PFSK-1 (cell line): ENCODE results near the gene SLC9A9.

Experiments used
- POLR2AphosphoS5 ChIP-seq: IDR thresholded peaks from 2 replicates; pipeline ENCODE4 v1.6.1; 2012; ENCODE audit warnings: low read depth, mild to moderate bottlenecking, control low read depth, low read length, moderate library complexity
- REST ChIP-seq, 2 experiments: IDR thresholded peaks; 2 replicates each; pipeline versions ENCODE4 v1.6.1 to v1.8.0; 2011 to 2012; ENCODE audit warnings: low read depth in 2 of 2, low read length in 2 of 2, control low read depth in 1 of 2, inconsistent platforms in 1 of 2, mild to moderate bottlenecking in 1 of 2, moderate library complexity in 1 of 2; ENCODE audit not compliant: insufficient read depth in 1 of 2

GRCh38 chr3:143791386-143791785 lies 56.9 kb downstream of the SLC9A9 start:
- no peak for TF ChIP-seq POLR2AphosphoS5
- TF ChIP-seq REST (IDR thresholded peaks at IDR 0.05; ENCODE audit: insufficient read depth in 1 of 2, low read depth in 2 of 2, low read length in 2 of 2), result no peak
